ENCODE measurements around the gene BRINP3. TPM values are rescaled to one million over a fixed set of nuclear protein-coding genes. Genes with fewer than 3 reads are reported as not detected.

Gene BRINP3
- total and polyA plus RNA-seq, 4 donors = 0.06 to 19.8 (median 0.64) TPM

DNA sequence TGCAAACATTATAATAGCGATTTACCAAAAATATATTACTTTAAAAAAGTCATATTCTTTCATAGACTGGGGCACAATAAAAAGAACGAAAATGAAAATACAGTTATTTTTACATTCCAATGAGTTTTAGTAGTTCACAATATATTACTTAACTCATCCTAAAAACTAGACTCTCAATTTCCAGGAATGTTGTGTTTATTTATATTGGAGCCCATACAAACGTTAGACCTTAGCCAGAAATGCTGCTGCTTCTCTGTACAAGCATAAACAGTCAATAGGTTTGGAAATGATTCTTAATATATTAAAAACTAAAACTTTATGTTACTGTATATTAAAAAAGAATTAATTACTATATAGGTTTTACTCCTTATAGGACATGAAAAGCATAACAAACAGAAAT, 302.3 kb downstream of the BRINP3 start:
- H3K27ac ChIP-seq (ENCODE audit: low read depth in 1 of 2, low read length in 1 of 2) = no peak overlapping the region
- H3K9ac ChIP-seq (ENCODE audit: insufficient read depth in 1 of 2, low read length in 2 of 2) = no peak overlapping the region
- no peaks in the 10 kb centered on the region for H3K27me3 ChIP-seq (ENCODE audit: control insufficient read depth in 3 of 3, insufficient read depth in 3 of 3, low read length in 2 of 3)
- H3K4me3 ChIP-seq = no peak overlapping the region
- 67% methylated on average over 3 of the region's 3 CpGs for WGBS, 2 donors
- ATAC-seq (ENCODE audit: insufficient read depth, low FRiP score) = no peak
- no peak for DNase-seq
- H3K9me3 ChIP-seq (ENCODE audit: control insufficient read depth in 4 of 4, insufficient read depth in 3 of 4, low read length in 3 of 4) = peaks cover 0 to 5% (median 0%) of the 10 kb centered on the region in 4 donors
- TF ChIP-seq, protein P1, sequence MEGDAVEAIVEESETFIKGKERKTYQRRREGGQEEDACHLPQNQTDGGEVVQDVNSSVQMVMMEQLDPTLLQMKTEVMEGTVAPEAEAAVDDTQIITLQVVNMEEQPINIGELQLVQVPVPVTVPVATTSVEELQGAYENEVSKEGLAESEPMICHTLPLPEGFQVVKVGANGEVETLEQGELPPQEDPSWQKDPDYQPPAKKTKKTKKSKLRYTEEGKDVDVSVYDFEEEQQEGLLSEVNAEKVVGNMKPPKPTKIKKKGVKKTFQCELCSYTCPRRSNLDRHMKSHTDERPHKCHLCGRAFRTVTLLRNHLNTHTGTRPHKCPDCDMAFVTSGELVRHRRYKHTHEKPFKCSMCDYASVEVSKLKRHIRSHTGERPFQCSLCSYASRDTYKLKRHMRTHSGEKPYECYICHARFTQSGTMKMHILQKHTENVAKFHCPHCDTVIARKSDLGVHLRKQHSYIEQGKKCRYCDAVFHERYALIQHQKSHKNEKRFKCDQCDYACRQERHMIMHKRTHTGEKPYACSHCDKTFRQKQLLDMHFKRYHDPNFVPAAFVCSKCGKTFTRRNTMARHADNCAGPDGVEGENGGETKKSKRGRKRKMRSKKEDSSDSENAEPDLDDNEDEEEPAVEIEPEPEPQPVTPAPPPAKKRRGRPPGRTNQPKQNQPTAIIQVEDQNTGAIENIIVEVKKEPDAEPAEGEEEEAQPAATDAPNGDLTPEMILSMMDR (IDR thresholded peaks at IDR 0.05; ENCODE audit: control extremely low read depth, extremely low read depth) = no peak
- no peaks in the 10 kb centered on the region for H3K36me3 ChIP-seq (ENCODE audit: control insufficient read depth in 4 of 4, insufficient read depth in 4 of 4, low read length in 4 of 4)
- H3K4me1 ChIP-seq (ENCODE audit: control insufficient read depth in 5 of 5, insufficient read depth in 5 of 5, low read length in 5 of 5) = no peaks in the 10 kb centered on the region

GRCh38 chr1:190172651-190173430, 304.8 kb downstream of the BRINP3 start:
- TF ChIP-seq, protein P1 (IDR thresholded peaks at IDR 0.05; ENCODE audit: control extremely low read depth, extremely low read depth) = no peak
- H3K27me3 ChIP-seq (ENCODE audit: control insufficient read depth in 3 of 3, insufficient read depth in 3 of 3, low read length in 2 of 3) = no peaks in the 10 kb centered on the region
- no peaks in the 10 kb centered on the region for H3K36me3 ChIP-seq (ENCODE audit: control insufficient read depth in 4 of 4, insufficient read depth in 4 of 4, low read length in 4 of 4)
- peaks cover 0 to 5% (median 0%) of the 10 kb centered on the region in 4 donors for H3K9me3 ChIP-seq (ENCODE audit: control insufficient read depth in 4 of 4, insufficient read depth in 3 of 4, low read length in 3 of 4)
- H3K9ac ChIP-seq (ENCODE audit: insufficient read depth in 1 of 2, low read length in 2 of 2) = no peak overlapping the region
- ATAC-seq (ENCODE audit: insufficient read depth, low FRiP score) = no peak
- H3K4me3 ChIP-seq = no peak overlapping the region
- peaks cover 0 to 3% (median 0%) of the 10 kb centered on the region in 5 donors for H3K4me1 ChIP-seq (ENCODE audit: control insufficient read depth in 5 of 5, insufficient read depth in 5 of 5, low read length in 5 of 5)
- DNase-seq = no peak
- 75 to 80% methylated on average over 8 of the region's 8 CpGs for WGBS, 2 donors
- no peak overlapping the region for H3K27ac ChIP-seq (ENCODE audit: low read depth in 1 of 2, low read length in 1 of 2)

- ATAC-seq (ENCODE audit: insufficient read depth, low FRiP score) (no peak), DNase-seq (no peak)
- H3K4me3 ChIP-seq = no peak overlapping the region
- TF ChIP-seq, protein P1 (IDR thresholded peaks at IDR 0.05; ENCODE audit: control extremely low read depth, extremely low read depth) = no peak
- WGBS, 2 donors = 73 to 87% methylated on average over 3 of the region's 3 CpGs
- no peaks in the 10 kb centered on the region for H3K9me3 ChIP-seq (ENCODE audit: control insufficient read depth in 4 of 4, insufficient read depth in 3 of 4, low read length in 3 of 4)
- peaks cover 0 to 3% (median 0%) of the 10 kb centered on the region in 5 donors for H3K4me1 ChIP-seq (ENCODE audit: control insufficient read depth in 5 of 5, insufficient read depth in 5 of 5, low read length in 5 of 5)
- H3K27ac ChIP-seq (ENCODE audit: low read depth in 1 of 2, low read length in 1 of 2) = no peak overlapping the region
- no peaks in the 10 kb centered on the region for H3K27me3 ChIP-seq (ENCODE audit: control insufficient read depth in 3 of 3, insufficient read depth in 3 of 3, low read length in 2 of 3)
- no peaks in the 10 kb centered on the region for H3K36me3 ChIP-seq (ENCODE audit: control insufficient read depth in 4 of 4, insufficient read depth in 4 of 4, low read length in 4 of 4)
- H3K9ac ChIP-seq (ENCODE audit: insufficient read depth in 1 of 2, low read length in 2 of 2) = no peak overlapping the region
Measured at GRCh38 chr1:190170321-190170720, 307.3 kb downstream of the BRINP3 start.

Measured in lung (tissue), 12 donors.